ENCODE measurements around the gene AJM1. TPM values are rescaled to one million over a fixed set of nuclear protein-coding genes. Genes with fewer than 3 reads are reported as not detected.

The AJM1 gene
- total RNA-seq, 2 donors from 2014 or later = 11.5 to 17.1 TPM

DNA sequence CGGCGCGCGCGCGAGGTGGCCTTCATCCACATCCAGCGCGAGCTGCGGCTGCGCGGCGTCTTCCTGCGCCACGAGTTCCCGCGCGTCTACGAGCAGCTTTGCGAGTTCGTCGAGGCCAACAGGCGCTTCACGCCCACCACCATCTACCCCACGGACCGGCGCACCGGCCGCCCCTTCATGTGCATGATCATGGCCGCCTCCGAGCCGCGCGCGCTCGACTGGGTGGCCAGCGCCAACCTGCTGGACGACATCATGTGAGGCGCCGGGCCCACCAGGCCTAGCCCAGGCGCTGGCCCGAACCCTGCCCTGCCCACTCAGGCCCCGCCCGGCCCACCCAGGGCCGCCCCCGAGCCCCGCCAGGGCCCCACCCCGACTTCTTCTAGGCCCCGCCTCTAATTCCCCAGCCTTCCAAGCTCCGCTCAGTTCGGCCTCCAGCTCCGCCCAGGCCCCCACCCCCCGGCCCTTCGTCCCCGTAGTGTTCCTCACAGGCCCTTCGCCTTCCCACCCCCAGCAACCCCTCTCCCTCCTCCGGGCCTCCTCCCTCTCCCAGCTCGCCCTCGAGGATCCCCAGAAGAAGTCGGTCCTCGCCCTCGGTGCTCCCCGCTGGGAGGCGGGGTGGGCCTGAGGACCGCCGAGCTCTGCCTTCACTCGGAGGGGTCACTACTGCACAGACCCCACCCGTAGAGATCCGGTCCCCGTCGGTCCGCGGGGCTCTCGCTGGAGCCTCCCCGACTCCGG is 5.0 kb downstream of the AJM1 start:
- H3K27ac ChIP-seq = peak overlapping the region; percentile 89
- peak overlapping the region; percentile 84 for H3K4me3 ChIP-seq
- peak; percentile 89 for DNase-seq
- peaks cover 24% of the 10 kb centered on the region for H3K4me1 ChIP-seq
- intact Hi-C loops (cut with DNase I) = loop anchor here (10.0 kb wide), 1 partner anchor 52 kb away; the partner anchor contains the start of genes CCDC183 and TMEM141
- peak overlapping the region; percentile 96 to 99 for H3K9ac ChIP-seq (ENCODE audit: low read depth in 2 of 2, low read length in 2 of 2)
- peaks cover 19% of the 10 kb centered on the region for H3K27me3 ChIP-seq
- TF ChIP-seq, protein P1, sequence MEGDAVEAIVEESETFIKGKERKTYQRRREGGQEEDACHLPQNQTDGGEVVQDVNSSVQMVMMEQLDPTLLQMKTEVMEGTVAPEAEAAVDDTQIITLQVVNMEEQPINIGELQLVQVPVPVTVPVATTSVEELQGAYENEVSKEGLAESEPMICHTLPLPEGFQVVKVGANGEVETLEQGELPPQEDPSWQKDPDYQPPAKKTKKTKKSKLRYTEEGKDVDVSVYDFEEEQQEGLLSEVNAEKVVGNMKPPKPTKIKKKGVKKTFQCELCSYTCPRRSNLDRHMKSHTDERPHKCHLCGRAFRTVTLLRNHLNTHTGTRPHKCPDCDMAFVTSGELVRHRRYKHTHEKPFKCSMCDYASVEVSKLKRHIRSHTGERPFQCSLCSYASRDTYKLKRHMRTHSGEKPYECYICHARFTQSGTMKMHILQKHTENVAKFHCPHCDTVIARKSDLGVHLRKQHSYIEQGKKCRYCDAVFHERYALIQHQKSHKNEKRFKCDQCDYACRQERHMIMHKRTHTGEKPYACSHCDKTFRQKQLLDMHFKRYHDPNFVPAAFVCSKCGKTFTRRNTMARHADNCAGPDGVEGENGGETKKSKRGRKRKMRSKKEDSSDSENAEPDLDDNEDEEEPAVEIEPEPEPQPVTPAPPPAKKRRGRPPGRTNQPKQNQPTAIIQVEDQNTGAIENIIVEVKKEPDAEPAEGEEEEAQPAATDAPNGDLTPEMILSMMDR (IDR thresholded peaks at IDR 0.05) = no peak
- no peaks in the 10 kb centered on the region for H3K36me3 ChIP-seq
- H3K9me3 ChIP-seq = no peaks in the 10 kb centered on the region

DNA sequence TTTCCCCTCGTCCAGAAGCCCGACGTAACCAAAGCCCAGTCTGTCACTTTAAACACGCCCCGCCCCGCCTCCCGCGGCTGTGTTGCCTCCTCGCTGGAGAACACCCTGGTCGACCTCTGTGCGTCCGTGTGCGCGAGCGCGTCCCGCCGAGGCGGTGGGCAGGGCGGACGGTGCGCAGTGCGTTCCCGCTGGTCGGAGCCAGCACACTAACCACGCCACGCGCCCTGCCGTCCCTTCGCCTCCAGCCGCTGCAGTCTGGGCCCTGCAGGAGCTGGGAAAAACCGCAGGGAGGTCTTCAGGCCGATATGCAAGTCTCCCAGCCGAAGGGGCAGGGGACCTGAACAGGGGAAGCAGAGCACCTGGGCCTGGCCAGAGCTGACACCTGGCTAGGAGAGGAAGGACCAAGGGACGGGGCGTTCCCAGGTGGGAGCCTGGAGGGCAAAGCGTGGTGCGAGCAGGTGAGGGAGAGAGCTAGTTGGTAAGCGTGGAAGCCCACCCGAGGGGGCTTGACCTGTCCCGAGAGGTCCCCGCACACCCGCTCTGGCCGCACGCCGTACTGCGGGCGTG is 5.6 kb downstream of the AJM1 start:
- Histone ChIP-seq H3K36me3 (no peaks in the 10 kb centered on the region), H3K9me3 (no peaks in the 10 kb centered on the region), H3K27me3 (peaks cover 19% of the 10 kb centered on the region), H3K9ac (ENCODE audit: low read depth in 2 of 2, low read length in 2 of 2) (peak overlapping the region; percentile 96 to 99), H3K4me3 (peak overlapping the region; percentile 84), H3K4me1 (peaks cover 20% of the 10 kb centered on the region), H3K27ac (peak overlapping the region; percentile 89)
- DNase-seq = peak; percentile 95
- TF ChIP-seq, protein P1 (IDR thresholded peaks at IDR 0.05) = no peak
- intact Hi-C loops (cut with DNase I) = loop anchor here (10.0 kb wide), 1 partner anchor 53 kb away; the partner anchor contains the start of genes CCDC183 and TMEM141

DNA sequence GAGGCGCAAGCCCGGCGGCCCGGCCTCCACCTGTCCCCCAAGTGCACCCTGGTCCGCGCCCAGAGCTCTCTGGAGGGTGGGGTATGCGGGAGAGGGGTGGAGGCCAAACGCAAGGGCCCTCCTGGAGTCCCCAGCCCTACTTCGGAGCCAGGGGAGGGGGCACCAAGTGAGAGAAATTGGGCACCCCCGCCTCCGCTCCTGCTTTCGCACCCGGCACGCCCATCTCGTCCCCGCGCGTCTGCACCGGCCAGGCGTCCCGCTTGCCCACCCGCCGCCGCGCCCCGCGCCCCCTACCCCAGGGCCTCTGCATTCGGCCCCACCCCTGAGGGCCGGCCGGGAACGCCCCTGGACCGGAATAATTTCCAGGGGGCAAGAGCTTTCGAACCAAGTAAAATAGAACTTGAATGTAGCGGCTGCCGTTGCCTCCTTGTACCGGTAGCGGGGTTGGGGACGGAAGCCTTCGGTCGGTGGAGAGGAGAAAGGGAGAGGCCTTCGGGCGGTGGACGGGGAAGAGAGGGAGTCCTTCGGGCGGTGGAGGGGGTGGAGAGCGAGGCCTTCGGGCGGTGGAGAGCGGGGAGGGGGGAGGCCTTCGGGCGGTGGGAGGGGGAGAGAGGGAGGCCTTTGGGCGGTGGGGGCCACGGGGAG is 6.2 kb downstream of the AJM1 start:
- intact Hi-C loops (cut with DNase I) = loop anchor here (10.0 kb wide), 1 partner anchor 54 kb away; the partner anchor contains the start of genes CCDC183 and TMEM141
- Histone ChIP-seq H3K4me3 (peak overlapping the region; percentile 84), H3K36me3 (no peaks in the 10 kb centered on the region), H3K4me1 (peaks cover 14% of the 10 kb centered on the region), H3K9ac (ENCODE audit: low read depth in 2 of 2, low read length in 2 of 2) (peak overlapping the region; percentile 96 to 99), H3K9me3 (no peaks in the 10 kb centered on the region), H3K27ac (peak overlapping the region; percentile 89), H3K27me3 (peaks cover 19% of the 10 kb centered on the region)
- TF ChIP-seq, protein P1 (IDR thresholded peaks at IDR 0.05) = no peak
- peak; percentile 59 for DNase-seq

DNA sequence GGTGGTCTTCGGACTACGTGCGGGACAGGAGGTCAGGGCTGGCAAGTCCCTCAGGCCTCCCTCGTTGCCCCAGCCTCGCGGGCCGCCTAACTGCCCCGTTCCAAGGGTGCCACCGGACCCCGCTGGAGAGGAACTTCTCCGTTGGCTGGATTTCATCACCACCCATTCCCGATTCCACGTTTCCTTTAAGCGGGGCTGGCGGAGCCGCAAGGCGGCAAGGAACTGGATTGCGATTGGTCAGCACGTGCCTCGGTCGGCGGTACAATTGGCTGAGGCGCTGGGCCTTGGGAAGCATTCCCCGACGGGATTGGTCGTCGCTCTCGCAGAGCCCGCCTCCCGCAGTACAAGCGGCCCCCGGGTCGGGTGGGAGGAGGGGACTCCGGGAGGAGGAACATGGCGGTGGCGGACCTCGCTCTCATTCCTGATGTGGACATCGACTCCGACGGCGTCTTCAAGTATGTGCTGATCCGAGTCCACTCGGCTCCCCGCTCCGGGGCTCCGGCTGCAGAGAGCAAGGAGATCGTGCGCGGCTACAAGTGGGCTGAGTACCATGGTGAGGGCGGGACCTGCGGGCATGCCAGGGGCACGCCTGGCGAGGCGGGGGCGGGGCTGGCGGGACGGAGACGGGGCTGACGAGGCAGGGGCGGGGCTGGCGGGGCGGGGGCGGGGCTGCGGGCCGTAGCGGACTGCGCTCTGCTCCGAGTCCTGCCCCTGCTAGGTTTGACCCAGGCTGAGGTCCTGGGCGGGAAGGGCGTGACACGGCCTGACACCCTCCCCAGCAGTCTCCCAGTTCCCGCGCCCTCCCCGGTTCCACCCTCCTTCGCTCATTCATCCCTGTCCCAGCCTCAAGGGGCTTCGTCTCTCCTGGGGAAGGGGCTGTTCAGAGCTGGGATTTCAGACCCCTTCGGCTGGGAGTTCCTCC is 7.0 kb downstream of the AJM1 start, which contains the start of gene PHPT1:
TSS of gene PHPT1 (plus strand) at position 372 of the 922 bp plus-strand sequence. CDS start at position 394, 22 bp downstream.
- intact Hi-C loops (cut with DNase I) = loop anchor here (10.0 kb wide), 1 partner anchor 54 kb away; the partner anchor contains the start of genes CCDC183 and TMEM141
- H3K4me1 ChIP-seq = peaks cover 6% of the 10 kb centered on the region
- TF ChIP-seq, protein P1 (IDR thresholded peaks at IDR 0.05) = no peak
- peak within 1 kb of the TSS; percentile 89 for H3K27ac ChIP-seq
- DNase-seq = peak; percentile 98
- H3K9me3 ChIP-seq = no peaks in the 10 kb centered on the region
- H3K9ac ChIP-seq (ENCODE audit: low read depth in 2 of 2, low read length in 2 of 2) = peak within 1 kb of the TSS; percentile 96 to 99
- H3K36me3 ChIP-seq = no peaks in the 10 kb centered on the region
- H3K4me3 ChIP-seq = peak within 1 kb of the TSS; percentile 84
- H3K27me3 ChIP-seq = peaks cover 14% of the 10 kb centered on the region
